HUDEP-2 (cell line): ENCODE results near the gene IQCN.
"Not testable (repeated sequence)": the region's sequence is repeated elsewhere in the genome, so short reads cannot be mapped to it uniquely, and the experiment has no call there.

Experiments
- DNase-seq, 76 experiments: peaks; one replicate each; lab custom pipeline; 2025; ENCODE audit not compliant: unreplicated experiment in 76 of 76; lab: John Stamatoyannopoulos, UW

The IQCN gene

GRCh38 chr19:18219911-18220631, 54.2 kb downstream of the IQCN start:
- no peak for DNase-seq

GRCh38 chr19:18218600-18218999, 55.7 kb downstream of the IQCN start:
- DNase-seq: no peak

- no peak for DNase-seq
Measured at GRCh38 chr19:18218159-18218558, 56.1 kb downstream of the IQCN start.

GRCh38 chr19:18216789-18217188, 57.5 kb downstream of the IQCN start:
- DNase-seq: no peak

- peak in 3 of 76 experiments; percentile 25 to 31 (median 26) for DNase-seq
Measured at GRCh38 chr19:18214779-18215433, 59.3 kb downstream of the IQCN start.

- no peak for DNase-seq
Measured at GRCh38 chr19:18211683-18212082, 62.6 kb downstream of the IQCN start.

- not testable (repeated sequence) for DNase-seq
Measured at GRCh38 chr19:18209912-18210311, 64.3 kb downstream of the IQCN start.

GRCh38 chr19:18208098-18208951, 65.9 kb downstream of the IQCN start:
- peak in 28 of 76 experiments; percentile 13 to 45 (median 32) for DNase-seq
